Ovary (tissue), 9 donors: ENCODE results near the gene BCL3. TPM values are rescaled to one million over a fixed set of nuclear protein-coding genes. Genes with fewer than 3 reads are reported as not detected.

Source experiments
- DNase-seq, 5 donors: peaks; one replicate each; pipeline ENCODE4 v3.0.0-alpha.2; 2019 to 2020
- H3K27ac ChIP-seq, 2 donors: fragments of 200-600 bp; one replicate each; pipeline versions ENCODE4 v1.5.1 to v1.8.0; 2019 to 2022
- H3K27me3 ChIP-seq: fragments of 200-600 bp; one replicate; pipeline ENCODE4 v1.8.0; 2022
- H3K36me3 ChIP-seq: fragments of 200-600 bp; sonication (generic); one replicate; pipeline ENCODE4 v1.5.1; 2019
- H3K4me1 ChIP-seq: one replicate; pipeline ENCODE4 v1.8.1; 2013; ENCODE audit warnings: mild to moderate bottlenecking, moderate library complexity; ENCODE audit not compliant: insufficient read depth
- H3K4me3 ChIP-seq: fragments of 200-600 bp; sonication (generic); one replicate; pipeline ENCODE4 v1.5.1; 2017
- H3K9me3 ChIP-seq, 2 donors: fragments of 200-600 bp in 1 of 2; sonication (generic) in 1 of 2; one replicate each; pipeline versions ENCODE4 v1.5.1 to v1.8.1; 2013 to 2019; ENCODE audit warnings: mild to moderate bottlenecking in 1 of 2, moderate library complexity in 1 of 2
- CTCF ChIP-seq, 3 donors: fragments of 450-650 bp in 2 of 3; fragments of 200-600 bp in 1 of 3; IDR thresholded peaks; one replicate each; pipeline versions ENCODE4 v1.5.1 to v1.8.0; 2016 to 2022; ENCODE audit warnings: antibody characterized with exemption in 3 of 3, mild to moderate bottlenecking in 1 of 3
- EP300 ChIP-seq: sonication (generic); formaldehyde crosslinking; IDR thresholded peaks from one replicate; pipeline ENCODE4 v1.6.1; 2017; ENCODE audit warnings: antibody characterized with exemption
- POLR2A ChIP-seq: fragments of 450-650 bp; IDR thresholded peaks from one replicate; pipeline ENCODE4 v1.6.1; 2017; ENCODE audit warnings: antibody characterized with exemption, mild to moderate bottlenecking, moderate library complexity
- WGBS, 3 donors: extraction: QIAGEN DNeasy Blood & Tissue Kit in 1 of 3; methylation state at CpG; one replicate each; pipeline versions ENCODE4 v1.1.5 to v1.1.7; 2013 to 2017; 5-methylcytosine and 5-hydroxymethylcytosine counted together
- intact Hi-C, 4 donors: fragments of 100-400 bp; cut with DNase I; formaldehyde crosslinking; loops; one replicate each; pipeline versions ENCODE4 v1.11.0 to v1.15.1; 2022 to 2023
- polyA plus RNA-seq, 2 donors: library from polyadenylated mRNA; stranded (reverse); fragments of 200-250 nt in 1 of 2; fragments of 350-450 nt in 1 of 2; fragmentation: Illumina TruSeq in 1 of 2; extraction: RNeasy Lipid Tissue Mini Kit (QIAGEN cat#74804) in 1 of 2; gene quantifications; one replicate each; pipeline ENCODE4 v1.2.3, GENCODE V29; 2013 to 2014
- total RNA-seq, 7 donors: library from RNA; depleted of rRNA in 2 of 7; stranded (reverse); fragments of >200 nt in 2 of 7; fragmentation: NEBNext Ultra II Directional in 3 of 7; extraction: Animal tissue kit (Norgen Biotek cat#: 25700) in 3 of 7; gene quantifications; one replicate each; pipeline versions ENCODE4 v1.1.0 to v1.2.4, GENCODE V29; 2016 to 2023
- donor health status: DM: no; HTN: no; CAD: no; lungs with moderate emphysema.
- donor health status: DM: no; HTN: no; CAD: no.
- donor health status: Bipolar disorder and iron deficiency.
- donor health status: DM: yes; HTN: yes; CAD: no.
- donor health status: DM: no; HTN: no; CAD: no.
- donor health status: DM: yes; HTN: yes; CAD: no.

Gene BCL3
- total and polyA plus RNA-seq, 9 donors, result 3.2 to 141 (median 43.4) TPM

GRCh38 chr19:44749292-44749691 lies 784 bp downstream of the BCL3 start:
- no peak for DNase-seq
- WGBS, 3 donors, result 58 to 73% (median 71%) methylated on average over 1 of the region's 1 CpG
- no peaks in the 10 kb centered on the region for H3K9me3 ChIP-seq
- H3K4me3 ChIP-seq, result peak overlapping the region; percentile 64
- H3K4me1 ChIP-seq, result peaks cover 19% of the 10 kb centered on the region
- intact Hi-C loops, result no loop called here
- peak overlapping the region; percentile 82 to 85 for H3K27ac ChIP-seq
- H3K27me3 ChIP-seq, result no peaks in the 10 kb centered on the region
- no peaks in the 10 kb centered on the region for H3K36me3 ChIP-seq
- TF ChIP-seq POLR2A, result no peak
- no peak for TF ChIP-seq CTCF (IDR thresholded peaks at IDR 0.05)
- no peak for TF ChIP-seq EP300

- Histone ChIP-seq H3K36me3 (no peaks in the 10 kb centered on the region), H3K4me3 (peak overlapping the region; percentile 64), H3K27ac (peak overlapping the region in 1 of 2 donors; percentile 85), H3K9me3 (no peaks in the 10 kb centered on the region), H3K27me3 (no peaks in the 10 kb centered on the region), H3K4me1 (peaks cover 18% of the 10 kb centered on the region)
- intact Hi-C loops, result no loop called here
- 84 to 88% (median 88%) methylated on average over 10 of the region's 10 CpGs for WGBS, 3 donors
- peak in 1 of 5 donors; percentile 33 for DNase-seq
- no peak for TF ChIP-seq EP300
- no peak for TF ChIP-seq CTCF (IDR thresholded peaks at IDR 0.05)
- no peak for TF ChIP-seq POLR2A
These were observed 1.5 kb downstream of the BCL3 start for GRCh38 chr19:44749994-44750393.

- H3K9me3 ChIP-seq, result no peaks in the 10 kb centered on the region
- no peak for TF ChIP-seq POLR2A
- no peak for TF ChIP-seq EP300
- no peak for TF ChIP-seq CTCF (IDR thresholded peaks at IDR 0.05)
- no peaks in the 10 kb centered on the region for H3K36me3 ChIP-seq
- H3K27ac ChIP-seq, result peak overlapping the region in 1 of 2 donors; percentile 74
- no peak overlapping the region for H3K4me3 ChIP-seq
- WGBS, 3 donors, result 70 to 79% (median 74%) methylated on average over 8 of the region's 8 CpGs
- no peak for DNase-seq
- intact Hi-C loops, result no loop called here
- H3K4me1 ChIP-seq, result peaks cover 20% of the 10 kb centered on the region
- H3K27me3 ChIP-seq, result no peaks in the 10 kb centered on the region
These were observed 3.8 kb downstream of the BCL3 start for GRCh38 chr19:44752123-44752815.

- 14 to 16% (median 15%) methylated on average over 17 to 18 of the region's 18 CpGs for WGBS, 3 donors
- peak; percentile 80 to 88 (median 87) for DNase-seq
- H3K4me1 ChIP-seq, result peaks cover 24% of the 10 kb centered on the region
- no peak for TF ChIP-seq CTCF (IDR thresholded peaks at IDR 0.05)
- TF ChIP-seq EP300, result peak; percentile 63
- TF ChIP-seq POLR2A, result peak; percentile 21
- peak overlapping the region in 1 of 2 donors; percentile 74 for H3K27ac ChIP-seq
- no peaks in the 10 kb centered on the region for H3K27me3 ChIP-seq
- no peaks in the 10 kb centered on the region for H3K36me3 ChIP-seq
- H3K9me3 ChIP-seq, result no peaks in the 10 kb centered on the region
- H3K4me3 ChIP-seq, result peak overlapping the region; percentile 32
- intact Hi-C loops, result no loop called here
These were observed 4.5 kb downstream of the BCL3 start for GRCh38 chr19:44752816-44753625.
